NCI-H2171 (cell line): Measurements from ENCODE around the gene TMEM175.

Experiments used
- DNase-seq: peaks from one replicate; lab custom pipeline; 2025; lab: John Stamatoyannopoulos, UW

Gene TMEM175

GRCh38 chr4:931960-932712 is at the start of gene TMEM175, which contains the start of gene GAK:
TMEM175 (plus strand) TSS chr4:932460; CDS start chr4:947740, 15,280 bp downstream.
GAK (minus strand) TSS chr4:932316; CDS start chr4:932187, 129 bp downstream.
- peak; percentile 74 for DNase-seq

GRCh38 chr4:882646-883045 is 49.6 kb upstream of the TMEM175 start:
- DNase-seq = no peak

- no peak for DNase-seq
Observed at GRCh38 chr4:883377-884095, 48.7 kb upstream of the TMEM175 start.

- no peak for DNase-seq
Observed at GRCh38 chr4:884259-884658, 48.0 kb upstream of the TMEM175 start.

GRCh38 chr4:884896-885295 is 47.4 kb upstream of the TMEM175 start:
- DNase-seq = no peak

- no peak for DNase-seq
Observed at GRCh38 chr4:885353-885752, 46.9 kb upstream of the TMEM175 start.

- DNase-seq = no peak
Observed at GRCh38 chr4:886244-886643, 46.0 kb upstream of the TMEM175 start.

- DNase-seq = no peak
Observed at GRCh38 chr4:887034-887763, 45.1 kb upstream of the TMEM175 start.

GRCh38 chr4:888029-888428 is 44.2 kb upstream of the TMEM175 start:
- no peak for DNase-seq

GRCh38 chr4:889516-889915 is 42.7 kb upstream of the TMEM175 start:
- DNase-seq = no peak

- DNase-seq = no peak
Observed at GRCh38 chr4:890036-890695, 42.1 kb upstream of the TMEM175 start.

GRCh38 chr4:891747-892146 is 40.5 kb upstream of the TMEM175 start:
- no peak for DNase-seq

- DNase-seq = no peak
Observed at GRCh38 chr4:892780-893179, 39.5 kb upstream of the TMEM175 start.

GRCh38 chr4:893276-893994 is 38.8 kb upstream of the TMEM175 start:
- DNase-seq = no peak

GRCh38 chr4:893995-894705 is 38.1 kb upstream of the TMEM175 start:
- DNase-seq = no peak

- no peak for DNase-seq
Observed at GRCh38 chr4:895596-895995, 36.7 kb upstream of the TMEM175 start.

- DNase-seq = no peak
Observed at GRCh38 chr4:896216-896615, 36.0 kb upstream of the TMEM175 start.

- no peak for DNase-seq
Observed at GRCh38 chr4:896630-897029, 35.6 kb upstream of the TMEM175 start.

- DNase-seq = no peak
Observed at GRCh38 chr4:898123-898522, 34.1 kb upstream of the TMEM175 start.

GRCh38 chr4:898869-899555 is 33.2 kb upstream of the TMEM175 start:
- DNase-seq = no peak
